Nephron progenitor cell (in vitro differentiated cells): ENCODE results near the gene CCDC172.

ENCODE experiments used
- DNase-seq: peaks from one replicate; pipeline ENCODE4 v3.0.0; 2021
- H3K27ac Mint-ChIP-seq: 2 replicates; pipeline ENCODE4 v1.8.0; 2021; ENCODE audit warnings: mild to moderate bottlenecking, moderate library complexity, mixed read lengths
- H3K27me3 Mint-ChIP-seq: 2 replicates; pipeline ENCODE4 v1.8.0; 2021; ENCODE audit warnings: mild to moderate bottlenecking, low read depth, mixed read lengths; ENCODE audit not compliant: poor library complexity
- H3K36me3 Mint-ChIP-seq: 2 replicates; pipeline ENCODE4 v1.8.0; 2021; ENCODE audit warnings: low read depth, mixed read lengths
- H3K4me1 Mint-ChIP-seq: 2 replicates; pipeline ENCODE4 v1.8.0; 2021; ENCODE audit warnings: mixed read lengths
- H3K4me3 Mint-ChIP-seq: 2 replicates; pipeline ENCODE4 v1.8.0; 2021; ENCODE audit warnings: mild to moderate bottlenecking, moderate library complexity, mixed read lengths
- H3K9me3 Mint-ChIP-seq: 2 replicates; pipeline ENCODE4 v1.8.0; 2021; ENCODE audit warnings: mild to moderate bottlenecking, moderate library complexity, mixed read lengths
- CTCF ChIP-seq: fragments of 200-600 bp; sonication (generic); IDR thresholded peaks from 2 replicates; pipeline ENCODE4 v1.5.0; 2021; ENCODE audit warnings: antibody characterized with exemption

Gene CCDC172

GRCh38 chr10:116287906-116288501 is 36.2 kb upstream of the CCDC172 start:
- DNase-seq: peak; percentile 45
- Mint-ChIP-seq H3K4me3 (no peak overlapping the region), H3K9me3 (no peaks in the 10 kb centered on the region), H3K36me3 (no peaks in the 10 kb centered on the region), H3K27ac (no peak overlapping the region), H3K27me3 (peaks cover 22% of the 10 kb centered on the region), H3K4me1 (no peaks in the 10 kb centered on the region)
- TF ChIP-seq CTCF: peak; percentile 74

GRCh38 chr10:116289652-116290051 is 34.6 kb upstream of the CCDC172 start:
- H3K4me3 Mint-ChIP-seq: no peak overlapping the region
- H3K27me3 Mint-ChIP-seq: peaks cover 25% of the 10 kb centered on the region
- H3K4me1 Mint-ChIP-seq: no peaks in the 10 kb centered on the region
- H3K27ac Mint-ChIP-seq: no peak overlapping the region
- TF ChIP-seq CTCF: no peak
- H3K9me3 Mint-ChIP-seq: no peaks in the 10 kb centered on the region
- DNase-seq: no peak
- H3K36me3 Mint-ChIP-seq: no peaks in the 10 kb centered on the region

GRCh38 chr10:116292493-116292892 is 31.8 kb upstream of the CCDC172 start:
- no peak overlapping the region for H3K4me3 Mint-ChIP-seq
- no peaks in the 10 kb centered on the region for H3K36me3 Mint-ChIP-seq
- no peak for TF ChIP-seq CTCF
- no peaks in the 10 kb centered on the region for H3K9me3 Mint-ChIP-seq
- H3K27me3 Mint-ChIP-seq: peaks cover 20% of the 10 kb centered on the region
- H3K4me1 Mint-ChIP-seq: no peaks in the 10 kb centered on the region
- no peak overlapping the region for H3K27ac Mint-ChIP-seq
- DNase-seq: no peak

- Mint-ChIP-seq H3K27me3 (peaks cover 19% of the 10 kb centered on the region), H3K27ac (no peak overlapping the region), H3K9me3 (no peaks in the 10 kb centered on the region), H3K36me3 (no peaks in the 10 kb centered on the region), H3K4me3 (no peak overlapping the region), H3K4me1 (peaks cover 5% of the 10 kb centered on the region)
- DNase-seq: no peak
- no peak for TF ChIP-seq CTCF
These were observed 27.9 kb upstream of the CCDC172 start for GRCh38 chr10:116296291-116296721.

GRCh38 chr10:116298586-116298985 is 25.7 kb upstream of the CCDC172 start:
- Mint-ChIP-seq H3K36me3 (no peaks in the 10 kb centered on the region), H3K9me3 (no peaks in the 10 kb centered on the region), H3K27me3 (peaks cover 16% of the 10 kb centered on the region), H3K4me1 (peaks cover 5% of the 10 kb centered on the region), H3K4me3 (no peak overlapping the region), H3K27ac (no peak overlapping the region)
- DNase-seq: no peak
- no peak for TF ChIP-seq CTCF

- no peak overlapping the region for H3K27ac Mint-ChIP-seq
- no peak overlapping the region for H3K4me3 Mint-ChIP-seq
- TF ChIP-seq CTCF: no peak
- H3K36me3 Mint-ChIP-seq: no peaks in the 10 kb centered on the region
- H3K27me3 Mint-ChIP-seq: peaks cover 12% of the 10 kb centered on the region
- DNase-seq: no peak
- H3K9me3 Mint-ChIP-seq: no peaks in the 10 kb centered on the region
- H3K4me1 Mint-ChIP-seq: peaks cover 5% of the 10 kb centered on the region
These were observed 23.7 kb upstream of the CCDC172 start for GRCh38 chr10:116300542-116300941.
